CD4-positive, alpha-beta T cell (primary cell): ENCODE results near the gene FAM234A. TPM values are rescaled to one million over a fixed set of nuclear protein-coding genes. Genes with fewer than 3 reads are reported as not detected.

Source experiments
- ATAC-seq: fragments of 200-7000 bp; cut with Tn5 transposase; one replicate; pipeline ENCODE4 v1.10.0; 2022; ENCODE audit warnings: mild to moderate bottlenecking; ENCODE audit not compliant: poor library complexity
- CTCF ChIA-PET: fragments of 350-600 bp; sonication (Branson Sonifier 250); formaldehyde crosslinking; loops from one replicate; lab custom pipeline; 2021; ENCODE audit warnings: antibody characterized with exemption, inconsistent platforms; lab: Charles Lee
- POLR2A ChIA-PET: fragments of 350-600 bp; sonication (Branson Sonifier 250); formaldehyde crosslinking; loops from one replicate; lab custom pipeline; 2021; ENCODE audit warnings: antibody characterized with exemption, inconsistent platforms; lab: Charles Lee
- DNase-seq, 14 experiments: peaks; one replicate each; pipeline ENCODE4 v3.0.0-alpha.2; 2013 to 2020; ENCODE audit warnings: mixed read lengths in 2 of 14
- H3K27ac ChIP-seq, 2 donors: one replicate each; pipeline versions ENCODE4 v1.5.1 to v1.7.0; 2013; ENCODE audit warnings: low read length in 2 of 2, low read depth in 1 of 2, mild to moderate bottlenecking in 1 of 2
- H3K27me3 ChIP-seq, 2 experiments: 1 replicate in 1 of 2; 2 replicates in 1 of 2; pipeline versions ENCODE4 v1.6.1 to v1.7.0; 2013; ENCODE audit warnings: low read length in 2 of 2, control low read depth in 1 of 2, mild to moderate bottlenecking in 1 of 2, moderate library complexity in 1 of 2; ENCODE audit not compliant: insufficient read depth in 2 of 2, control insufficient read depth in 1 of 2
- H3K36me3 ChIP-seq: one replicate; pipeline ENCODE4 v1.6.1; 2013; ENCODE audit warnings: low read length, control low read depth; ENCODE audit not compliant: insufficient read depth
- H3K4me1 ChIP-seq: one replicate; pipeline ENCODE4 v1.6.1; 2013; ENCODE audit warnings: low read length, control low read depth; ENCODE audit not compliant: insufficient read depth
- H3K4me3 ChIP-seq: one replicate; pipeline ENCODE4 v1.5.1; 2013; ENCODE audit warnings: mild to moderate bottlenecking, low read length, moderate library complexity
- H3K9me3 ChIP-seq, 2 experiments: 1 replicate in 1 of 2; 2 replicates in 1 of 2; pipeline versions ENCODE4 v1.6.1 to v1.7.0; 2013; ENCODE audit warnings: low read length in 2 of 2, mild to moderate bottlenecking in 2 of 2, control low read depth in 1 of 2, moderate library complexity in 1 of 2; ENCODE audit not compliant: control insufficient read depth in 1 of 2, insufficient read depth in 1 of 2
- H3K27ac Mint-ChIP-seq: one replicate; pipeline ENCODE4 v1.8.0; 2020; ENCODE audit warnings: mixed read lengths
- H3K27me3 Mint-ChIP-seq: one replicate; pipeline ENCODE4 v1.8.0; 2021; ENCODE audit warnings: mixed read lengths
- H3K36me3 Mint-ChIP-seq: one replicate; pipeline ENCODE4 v1.8.0; 2021; ENCODE audit warnings: low read depth, mixed read lengths
- H3K4me1 Mint-ChIP-seq: one replicate; pipeline ENCODE4 v1.8.0; 2021; ENCODE audit warnings: low read depth, mixed read lengths
- H3K4me3 Mint-ChIP-seq: one replicate; pipeline ENCODE4 v1.8.0; 2020; ENCODE audit warnings: mild to moderate bottlenecking, mixed read lengths
- H3K9me3 Mint-ChIP-seq: one replicate; pipeline ENCODE4 v1.8.0; 2020; ENCODE audit warnings: mixed read lengths
- CTCF ChIP-seq: fragments of 200-600 bp; IDR thresholded peaks from one replicate; pipeline ENCODE4 v1.8.0; 2022; ENCODE audit warnings: antibody characterized with exemption, mild to moderate bottlenecking
- intact Hi-C, 2 experiments: fragments of 100-400 bp; cut with DNase I in 1 of 2; cut with micrococcal nuclease in 1 of 2; formaldehyde crosslinking; loops; one replicate each; pipeline versions ENCODE4 v1.15.1 to v1.9.0; 2023 to 2025; cut with DNase I, micrococcal nuclease
- total RNA-seq, 174 experiments: library from RNA in 2 of 174; stranded (reverse) in 2 of 174; gene quantifications; one replicate each; pipeline ENCODE4 v1.2.3 and lab custom pipeline; 2021 to 2026

The FAM234A gene
- total RNA-seq, 2 experiments from 2014 or later, result 15.6 to 17.0 TPM

- TF ChIP-seq CTCF, result no peak
- H3K4me3 Mint-ChIP-seq, result peak overlapping the region; percentile 89
- H3K4me1 Mint-ChIP-seq, result peaks cover 29% of the 10 kb centered on the region
- H3K27me3 Mint-ChIP-seq, result no peaks in the 10 kb centered on the region
- peak overlapping the region; percentile 48 to 67 for H3K27ac ChIP-seq
- DNase-seq (peak in 4 of 14 experiments; percentile 27 to 50 (median 48)), ATAC-seq (peak; percentile 63)
- H3K4me3 ChIP-seq, result peak overlapping the region; percentile 31
- intact Hi-C loops, result no loop called here
- peaks cover 15% of the 10 kb centered on the region for H3K36me3 ChIP-seq
- H3K27me3 ChIP-seq, result no peaks in the 10 kb centered on the region
- ChIA-PET CTCF (interaction anchor here (1.6 kb wide), 1 partner anchor 18 kb away, joined by 4 read pairs; the partner anchor contains the start of gene FAM234A), POLR2A (interaction anchor here (0.6 to 4.3 kb wide), 6 partner anchors 10 to 105 kb away, joined by 4 to 29 read pairs (median 4); partner anchors contain the start of genes FAM234A and LUC7L)
- no peaks in the 10 kb centered on the region for H3K9me3 ChIP-seq
- peaks cover 35% of the 10 kb centered on the region for H3K4me1 ChIP-seq
- H3K9me3 Mint-ChIP-seq, result no peaks in the 10 kb centered on the region
- H3K36me3 Mint-ChIP-seq, result peaks cover 24% of the 10 kb centered on the region
- H3K27ac Mint-ChIP-seq, result peak overlapping the region; percentile 88
Measured at GRCh38 chr16:252366-253337, 18.0 kb downstream of the FAM234A start.

GRCh38 chr16:253833-254232 is 19.2 kb downstream of the FAM234A start:
- DNase-seq (peak in 4 of 14 experiments; percentile 36 to 43 (median 39)), ATAC-seq (peak; percentile 76)
- TF ChIP-seq CTCF, result no peak
- Mint-ChIP-seq H3K27ac (peak overlapping the region; percentile 86), H3K27me3 (no peaks in the 10 kb centered on the region), H3K4me1 (peaks cover 29% of the 10 kb centered on the region), H3K36me3 (peaks cover 24% of the 10 kb centered on the region), H3K4me3 (peak overlapping the region; percentile 82), H3K9me3 (no peaks in the 10 kb centered on the region)
- Histone ChIP-seq H3K27me3 (no peaks in the 10 kb centered on the region), H3K9me3 (no peaks in the 10 kb centered on the region), H3K36me3 (peaks cover 8% of the 10 kb centered on the region), H3K4me1 (peaks cover 35% of the 10 kb centered on the region), H3K27ac (no peak overlapping the region), H3K4me3 (no peak overlapping the region)
- ChIA-PET POLR2A (interaction anchor here (1.0 to 4.3 kb wide), 4 partner anchors 19 to 201 kb away, joined by 3 to 29 read pairs (median 8); partner anchors contain the start of genes FAM234A and LUC7L), CTCF (interaction anchor here (1.6 kb wide), 1 partner anchor 19 kb away, joined by 4 read pairs; the partner anchor contains the start of gene FAM234A)
- intact Hi-C loops, result no loop called here

GRCh38 chr16:254461-254860 is 19.8 kb downstream of the FAM234A start:
- ChIA-PET CTCF (no interaction called here), POLR2A (interaction anchor here (1.0 to 4.3 kb wide), 3 partner anchors 19 to 202 kb away, joined by 3 to 29 read pairs (median 10); partner anchors contain the start of genes FAM234A and LUC7L)
- Histone ChIP-seq H3K4me3 (no peak overlapping the region), H3K27ac (no peak overlapping the region), H3K9me3 (no peaks in the 10 kb centered on the region), H3K4me1 (peaks cover 35% of the 10 kb centered on the region), H3K27me3 (no peaks in the 10 kb centered on the region), H3K36me3 (peaks cover 8% of the 10 kb centered on the region)
- no peak for TF ChIP-seq CTCF
- Mint-ChIP-seq H3K4me1 (peaks cover 29% of the 10 kb centered on the region), H3K36me3 (peaks cover 29% of the 10 kb centered on the region), H3K9me3 (no peaks in the 10 kb centered on the region), H3K27me3 (no peaks in the 10 kb centered on the region), H3K4me3 (peak overlapping the region; percentile 82), H3K27ac (peak overlapping the region; percentile 86)
- DNase-seq, result no peak
- intact Hi-C loops, result no loop called here
- ATAC-seq, result no peak
